OCI-LY1 (cell line): ENCODE data around the gene SACM1L.

Experiments used
- H2AFZ ChIP-seq: fragments of 200-600 bp; sonication (generic), shearing (Covaris generic); 2 replicates; pipeline ENCODE4 v1.6.0; 2014; ENCODE audit warnings: antibody characterized with exemption, mild to moderate bottlenecking, low read length
- H3F3A ChIP-seq: fragments of 200-600 bp; sonication (generic), shearing (Covaris generic); 2 replicates; pipeline ENCODE4 v1.6.0; 2014; ENCODE audit warnings: mild to moderate bottlenecking, antibody characterized with exemption, low read length, moderate library complexity; ENCODE audit not compliant: insufficient read depth
- H3K27ac ChIP-seq: fragments of 200-600 bp; sonication (generic); 2 replicates; pipeline ENCODE4 v1.5.1; 2014; ENCODE audit warnings: low read length, mixed run types, mild to moderate bottlenecking, low read depth; ENCODE audit not compliant: poor library complexity, severe bottlenecking
- H3K27me3 ChIP-seq: fragments of 200-600 bp; sonication (generic); 2 replicates; pipeline ENCODE4 v1.6.0; 2014; ENCODE audit warnings: antibody characterized with exemption, mild to moderate bottlenecking, low read length, moderate library complexity; ENCODE audit not compliant: insufficient read depth
- H3K36me3 ChIP-seq: fragments of 200-600 bp; sonication (generic); 2 replicates; pipeline ENCODE4 v1.6.1; 2014; ENCODE audit warnings: mild to moderate bottlenecking, antibody characterized with exemption, low read length, moderate library complexity, mixed read lengths; ENCODE audit not compliant: insufficient read depth
- H3K4me1 ChIP-seq: fragments of 200-600 bp; sonication (generic); 2 replicates; pipeline ENCODE4 v1.5.1; 2014; ENCODE audit warnings: mild to moderate bottlenecking, low read length, moderate library complexity; ENCODE audit not compliant: insufficient read depth, severe bottlenecking
- H3K4me2 ChIP-seq: fragments of 200-600 bp; sonication (generic), shearing (Covaris generic); 2 replicates; pipeline ENCODE4 v1.6.1; 2014; ENCODE audit warnings: low read length
- H3K4me3 ChIP-seq: fragments of 200-600 bp; sonication (generic); 2 replicates; pipeline ENCODE4 v1.5.1; 2014; ENCODE audit warnings: low read length, low read depth, mild to moderate bottlenecking, mixed read lengths; ENCODE audit not compliant: poor library complexity, severe bottlenecking
- H3K79me2 ChIP-seq: fragments of 200-600 bp; shearing (Covaris generic); 2 replicates; pipeline ENCODE4 v1.6.1; 2016; ENCODE audit warnings: mixed run types, low read length, mixed read lengths; ENCODE audit not compliant: insufficient read depth
- H3K9ac ChIP-seq: fragments of 200-600 bp; sonication (generic), shearing (Covaris generic); 2 replicates; pipeline ENCODE4 v1.6.1; 2014; ENCODE audit warnings: mild to moderate bottlenecking, low read length, mixed read lengths
- H3K9me2 ChIP-seq: fragments of 200-600 bp; sonication (generic), shearing (Covaris generic); 2 replicates; pipeline ENCODE4 v1.6.1; 2014; ENCODE audit warnings: low read depth, mild to moderate bottlenecking, low read length, mixed read lengths
- H3K9me3 ChIP-seq: fragments of 200-600 bp; shearing (Covaris generic); 2 replicates; pipeline ENCODE4 v1.6.1; 2014; ENCODE audit warnings: low read length, mixed read lengths
- H4K20me1 ChIP-seq: fragments of 200-600 bp; sonication (generic), shearing (Covaris generic); 2 replicates; pipeline ENCODE4 v1.6.0; 2016; ENCODE audit warnings: mild to moderate bottlenecking, low read length; ENCODE audit not compliant: insufficient read depth
- EZH2 ChIP-seq: fragments of 200-600 bp; sonication (generic), shearing (Covaris generic); IDR thresholded peaks from 2 replicates; pipeline ENCODE4 v1.8.0; 2017; ENCODE audit warnings: borderline replicate concordance, mixed run types, mild to moderate bottlenecking, antibody characterized with exemption, low read length, moderate library complexity, mixed read lengths
- TF ChIP-seq, protein P1 (sequence below): fragments of 200-600 bp; sonication (generic), shearing (Covaris generic); IDR thresholded peaks from 2 replicates; pipeline ENCODE4 v1.5.1; 2017; ENCODE audit warnings: mild to moderate bottlenecking, antibody characterized with exemption, low read length, moderate library complexity, mixed read lengths

The SACM1L gene

DNA sequence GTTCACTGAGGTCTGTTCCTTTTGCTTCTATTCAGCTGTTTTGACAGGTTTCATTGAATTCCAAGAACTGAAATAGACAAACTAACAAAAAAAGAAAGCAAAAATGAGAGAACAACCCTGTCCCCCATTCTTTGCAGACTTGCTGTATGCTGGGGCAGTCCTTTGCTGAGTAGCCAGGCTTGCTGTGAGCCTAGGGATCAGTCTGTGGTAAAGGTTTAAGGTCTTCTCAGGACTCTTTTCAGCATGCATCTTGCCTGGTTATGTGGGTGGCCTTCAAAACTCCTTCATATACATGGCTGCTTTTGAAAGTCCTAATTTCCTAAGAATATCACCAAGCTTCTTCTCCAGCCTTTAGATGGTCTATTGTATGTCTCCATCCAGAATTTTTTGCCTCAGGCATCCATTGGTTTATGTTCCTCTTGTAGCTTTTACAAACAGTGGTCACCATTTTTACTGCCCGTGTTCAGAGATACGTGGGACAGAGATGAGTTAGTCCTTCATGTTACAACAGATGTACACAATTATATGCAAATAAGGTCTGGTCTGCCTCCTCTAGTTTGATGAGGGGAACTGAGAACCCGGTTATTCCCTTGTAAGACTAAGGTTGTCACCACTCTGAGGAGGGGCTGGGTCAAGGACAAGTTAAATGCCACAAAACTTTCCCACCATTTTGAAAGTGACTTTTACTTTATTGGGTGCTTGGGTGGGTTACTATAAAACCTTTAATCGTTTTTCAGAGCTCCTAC lies 41.4 kb downstream of the SACM1L start:
- peaks cover 59% of the 10 kb centered on the region for H3K36me3 ChIP-seq
- TF ChIP-seq, protein P1, sequence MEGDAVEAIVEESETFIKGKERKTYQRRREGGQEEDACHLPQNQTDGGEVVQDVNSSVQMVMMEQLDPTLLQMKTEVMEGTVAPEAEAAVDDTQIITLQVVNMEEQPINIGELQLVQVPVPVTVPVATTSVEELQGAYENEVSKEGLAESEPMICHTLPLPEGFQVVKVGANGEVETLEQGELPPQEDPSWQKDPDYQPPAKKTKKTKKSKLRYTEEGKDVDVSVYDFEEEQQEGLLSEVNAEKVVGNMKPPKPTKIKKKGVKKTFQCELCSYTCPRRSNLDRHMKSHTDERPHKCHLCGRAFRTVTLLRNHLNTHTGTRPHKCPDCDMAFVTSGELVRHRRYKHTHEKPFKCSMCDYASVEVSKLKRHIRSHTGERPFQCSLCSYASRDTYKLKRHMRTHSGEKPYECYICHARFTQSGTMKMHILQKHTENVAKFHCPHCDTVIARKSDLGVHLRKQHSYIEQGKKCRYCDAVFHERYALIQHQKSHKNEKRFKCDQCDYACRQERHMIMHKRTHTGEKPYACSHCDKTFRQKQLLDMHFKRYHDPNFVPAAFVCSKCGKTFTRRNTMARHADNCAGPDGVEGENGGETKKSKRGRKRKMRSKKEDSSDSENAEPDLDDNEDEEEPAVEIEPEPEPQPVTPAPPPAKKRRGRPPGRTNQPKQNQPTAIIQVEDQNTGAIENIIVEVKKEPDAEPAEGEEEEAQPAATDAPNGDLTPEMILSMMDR: no peak
- no peak for TF ChIP-seq EZH2

DNA sequence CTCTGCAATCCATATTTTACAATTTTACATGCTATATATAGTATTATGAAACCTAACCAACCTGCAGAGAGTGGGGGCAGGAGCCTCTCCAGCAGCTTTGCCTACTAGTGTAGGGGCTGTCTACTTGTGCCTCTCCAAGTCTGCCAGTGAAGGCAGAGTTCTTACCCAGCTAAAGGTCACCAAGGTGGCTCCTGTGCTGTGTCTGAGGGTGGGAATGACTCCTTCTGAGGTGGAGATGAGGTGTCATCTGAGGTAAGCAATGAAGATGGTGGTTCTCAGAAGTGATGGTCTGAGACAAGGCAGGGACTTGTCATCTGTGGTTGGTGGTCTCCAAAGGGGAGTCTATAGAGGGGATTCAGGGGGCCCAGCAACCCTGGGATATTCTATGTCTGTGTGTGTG lies 47.5 kb downstream of the SACM1L start:
- H3K27me3 ChIP-seq: no peaks in the 10 kb centered on the region
- no peaks in the 10 kb centered on the region for H4K20me1 ChIP-seq
- no peak overlapping the region for H3K4me2 ChIP-seq
- H3K9me2 ChIP-seq: no peaks in the 10 kb centered on the region
- peaks cover 89% of the 10 kb centered on the region for H3K36me3 ChIP-seq
- H3K4me1 ChIP-seq: peaks cover 8% of the 10 kb centered on the region
- no peak overlapping the region for H3K4me3 ChIP-seq
- TF ChIP-seq, protein P1: no peak
- TF ChIP-seq EZH2: no peak
- no peak overlapping the region for H3K9ac ChIP-seq
- H3K27ac ChIP-seq: no peak overlapping the region
- H3F3A ChIP-seq: no peaks in the 10 kb centered on the region
- H3K79me2 ChIP-seq: no peaks in the 10 kb centered on the region
- H3K9me3 ChIP-seq: no peaks in the 10 kb centered on the region
- H2AFZ ChIP-seq: no peak overlapping the region

More for the DNA sequence above, 41.4 kb downstream of the SACM1L start:
- no peaks in the 10 kb centered on the region for H4K20me1 ChIP-seq
- no peak overlapping the region for H3K4me2 ChIP-seq
- no peak overlapping the region for H3K9ac ChIP-seq
- no peaks in the 10 kb centered on the region for H3K79me2 ChIP-seq
- H3K9me3 ChIP-seq: no peaks in the 10 kb centered on the region
- no peaks in the 10 kb centered on the region for H3F3A ChIP-seq
- H3K27ac ChIP-seq: no peak overlapping the region
- H3K4me3 ChIP-seq: no peak overlapping the region
- peaks cover 4% of the 10 kb centered on the region for H3K4me1 ChIP-seq
- no peaks in the 10 kb centered on the region for H3K27me3 ChIP-seq
- H2AFZ ChIP-seq: no peak overlapping the region
- H3K9me2 ChIP-seq: no peaks in the 10 kb centered on the region

DNA sequence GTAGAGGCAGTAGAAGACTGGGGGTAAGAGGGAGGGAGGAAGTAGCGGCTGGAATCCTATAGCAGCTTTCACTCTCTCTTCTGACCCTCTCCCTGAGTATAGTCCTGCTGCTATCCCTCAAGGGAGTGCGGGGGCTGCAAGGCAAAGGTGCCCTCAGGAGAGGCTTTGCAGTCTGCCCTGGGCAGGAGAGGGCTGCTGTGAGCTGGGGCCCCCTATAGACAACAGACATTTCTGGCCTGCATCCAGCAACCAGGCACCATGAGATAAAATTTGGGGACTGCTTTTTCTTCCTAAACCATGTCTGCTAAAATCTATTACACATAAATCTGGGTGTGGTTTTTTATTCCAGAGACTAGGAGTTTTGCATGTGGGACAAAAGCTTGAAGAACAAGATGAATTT lies 48.0 kb downstream of the SACM1L start:
- Histone ChIP-seq H3K36me3 (peaks cover 84% of the 10 kb centered on the region), H3K4me1 (peaks cover 9% of the 10 kb centered on the region)

More for the DNA sequence above, 48.0 kb downstream of the SACM1L start:
- H3K9me2 ChIP-seq: no peaks in the 10 kb centered on the region
- H3K9ac ChIP-seq: no peak overlapping the region
- H2AFZ ChIP-seq: no peak overlapping the region
- TF ChIP-seq EZH2: no peak
- TF ChIP-seq, protein P1: no peak
- H3K79me2 ChIP-seq: no peaks in the 10 kb centered on the region
- no peak overlapping the region for H3K4me2 ChIP-seq
- H4K20me1 ChIP-seq: no peaks in the 10 kb centered on the region
- H3K4me3 ChIP-seq: no peak overlapping the region
- H3K9me3 ChIP-seq: no peaks in the 10 kb centered on the region
- no peaks in the 10 kb centered on the region for H3F3A ChIP-seq
- no peak overlapping the region for H3K27ac ChIP-seq
- H3K27me3 ChIP-seq: no peaks in the 10 kb centered on the region
